ENCODE data around the gene PRR23E.

PRR23E gene

GRCh38 chr3:127167315-127168043 is 25.5 kb upstream of the PRR23E start:
- Histone ChIP-seq H3K9ac (ENCODE audit: low read depth, low read length) (no peak overlapping the region), H3K9me3 (ENCODE audit: control insufficient read depth, insufficient read depth, low read length) (no peaks in the 10 kb centered on the region), H3K36me3 (ENCODE audit: control insufficient read depth, insufficient read depth, low read length) (peaks cover 2% of the 10 kb centered on the region), H3K4me1 (ENCODE audit: control insufficient read depth, insufficient read depth, low read length) (no peaks in the 10 kb centered on the region), H3K4me3 (ENCODE audit: low read depth, low read length) (no peak overlapping the region), H3K27me3 (ENCODE audit: control insufficient read depth, insufficient read depth, low read length) (no peaks in the 10 kb centered on the region)

GRCh38 chr3:127168271-127168670 is 24.7 kb upstream of the PRR23E start:
- Histone ChIP-seq H3K27me3 (ENCODE audit: control insufficient read depth, insufficient read depth, low read length) (no peaks in the 10 kb centered on the region), H3K4me3 (ENCODE audit: low read depth, low read length) (no peak overlapping the region)

GRCh38 chr3:127170814-127171213 is 22.1 kb upstream of the PRR23E start:
- Histone ChIP-seq H3K9me3 (ENCODE audit: control insufficient read depth, insufficient read depth, low read length) (no peaks in the 10 kb centered on the region), H3K4me1 (ENCODE audit: control insufficient read depth, insufficient read depth, low read length) (peaks cover 2% of the 10 kb centered on the region), H3K4me3 (ENCODE audit: low read depth, low read length) (no peak overlapping the region), H3K36me3 (ENCODE audit: control insufficient read depth, insufficient read depth, low read length) (peaks cover 2% of the 10 kb centered on the region), H3K27me3 (ENCODE audit: control insufficient read depth, insufficient read depth, low read length) (no peaks in the 10 kb centered on the region), H3K9ac (ENCODE audit: low read depth, low read length) (no peak overlapping the region)

More at GRCh38 chr3:127168271-127168670, 24.7 kb upstream of the PRR23E start:
- Histone ChIP-seq H3K4me1 (ENCODE audit: control insufficient read depth, insufficient read depth, low read length) (peaks cover 2% of the 10 kb centered on the region), H3K36me3 (ENCODE audit: control insufficient read depth, insufficient read depth, low read length) (peaks cover 2% of the 10 kb centered on the region), H3K9ac (ENCODE audit: low read depth, low read length) (no peak overlapping the region), H3K9me3 (ENCODE audit: control insufficient read depth, insufficient read depth, low read length) (no peaks in the 10 kb centered on the region)

- Histone ChIP-seq H3K27me3 (ENCODE audit: control insufficient read depth, insufficient read depth, low read length) (no peaks in the 10 kb centered on the region), H3K4me1 (ENCODE audit: control insufficient read depth, insufficient read depth, low read length) (peaks cover 2% of the 10 kb centered on the region), H3K9ac (ENCODE audit: low read depth, low read length) (no peak overlapping the region), H3K9me3 (ENCODE audit: control insufficient read depth, insufficient read depth, low read length) (no peaks in the 10 kb centered on the region), H3K36me3 (ENCODE audit: control insufficient read depth, insufficient read depth, low read length) (no peaks in the 10 kb centered on the region), H3K4me3 (ENCODE audit: low read depth, low read length) (no peak overlapping the region)
Measured at GRCh38 chr3:127171320-127171719, 21.6 kb upstream of the PRR23E start.

GRCh38 chr3:127171721-127172120 is 21.2 kb upstream of the PRR23E start:
- Histone ChIP-seq H3K27me3 (ENCODE audit: control insufficient read depth, insufficient read depth, low read length) (no peaks in the 10 kb centered on the region), H3K36me3 (ENCODE audit: control insufficient read depth, insufficient read depth, low read length) (no peaks in the 10 kb centered on the region), H3K9ac (ENCODE audit: low read depth, low read length) (no peak overlapping the region), H3K4me3 (ENCODE audit: low read depth, low read length) (no peak overlapping the region), H3K9me3 (ENCODE audit: control insufficient read depth, insufficient read depth, low read length) (no peaks in the 10 kb centered on the region), H3K4me1 (ENCODE audit: control insufficient read depth, insufficient read depth, low read length) (peaks cover 2% of the 10 kb centered on the region)

GRCh38 chr3:127172211-127172610 is 20.7 kb upstream of the PRR23E start:
- Histone ChIP-seq H3K9me3 (ENCODE audit: control insufficient read depth, insufficient read depth, low read length) (no peaks in the 10 kb centered on the region), H3K4me3 (ENCODE audit: low read depth, low read length) (no peak overlapping the region), H3K4me1 (ENCODE audit: control insufficient read depth, insufficient read depth, low read length) (peaks cover 2% of the 10 kb centered on the region), H3K9ac (ENCODE audit: low read depth, low read length) (no peak overlapping the region), H3K27me3 (ENCODE audit: control insufficient read depth, insufficient read depth, low read length) (no peaks in the 10 kb centered on the region), H3K36me3 (ENCODE audit: control insufficient read depth, insufficient read depth, low read length) (no peaks in the 10 kb centered on the region)

GRCh38 chr3:127172781-127173515 is 20.0 kb upstream of the PRR23E start:
- no peaks in the 10 kb centered on the region for H3K9me3 ChIP-seq (ENCODE audit: control insufficient read depth, insufficient read depth, low read length)
- H3K27me3 ChIP-seq (ENCODE audit: control insufficient read depth, insufficient read depth, low read length): no peaks in the 10 kb centered on the region
- H3K36me3 ChIP-seq (ENCODE audit: control insufficient read depth, insufficient read depth, low read length): no peaks in the 10 kb centered on the region
- no peak overlapping the region for H3K4me3 ChIP-seq (ENCODE audit: low read depth, low read length)
- H3K4me1 ChIP-seq (ENCODE audit: control insufficient read depth, insufficient read depth, low read length): peaks cover 2% of the 10 kb centered on the region
- no peak overlapping the region for H3K9ac ChIP-seq (ENCODE audit: low read depth, low read length)

GRCh38 chr3:127173516-127174166 is 19.3 kb upstream of the PRR23E start:
- no peaks in the 10 kb centered on the region for H3K9me3 ChIP-seq (ENCODE audit: control insufficient read depth, insufficient read depth, low read length)
- no peaks in the 10 kb centered on the region for H3K27me3 ChIP-seq (ENCODE audit: control insufficient read depth, insufficient read depth, low read length)
- H3K4me1 ChIP-seq (ENCODE audit: control insufficient read depth, insufficient read depth, low read length): peaks cover 2% of the 10 kb centered on the region
- H3K9ac ChIP-seq (ENCODE audit: low read depth, low read length): no peak overlapping the region
- H3K4me3 ChIP-seq (ENCODE audit: low read depth, low read length): no peak overlapping the region
- H3K36me3 ChIP-seq (ENCODE audit: control insufficient read depth, insufficient read depth, low read length): no peaks in the 10 kb centered on the region

- no peaks in the 10 kb centered on the region for H3K9me3 ChIP-seq (ENCODE audit: control insufficient read depth, insufficient read depth, low read length)
- H3K36me3 ChIP-seq (ENCODE audit: control insufficient read depth, insufficient read depth, low read length): no peaks in the 10 kb centered on the region
- no peak overlapping the region for H3K4me3 ChIP-seq (ENCODE audit: low read depth, low read length)
- peaks cover 2% of the 10 kb centered on the region for H3K4me1 ChIP-seq (ENCODE audit: control insufficient read depth, insufficient read depth, low read length)
- no peak overlapping the region for H3K9ac ChIP-seq (ENCODE audit: low read depth, low read length)
- no peaks in the 10 kb centered on the region for H3K27me3 ChIP-seq (ENCODE audit: control insufficient read depth, insufficient read depth, low read length)
Measured at GRCh38 chr3:127174284-127174683, 18.6 kb upstream of the PRR23E start.

GRCh38 chr3:127174715-127175140 is 18.2 kb upstream of the PRR23E start:
- Histone ChIP-seq H3K36me3 (ENCODE audit: control insufficient read depth, insufficient read depth, low read length) (no peaks in the 10 kb centered on the region), H3K9me3 (ENCODE audit: control insufficient read depth, insufficient read depth, low read length) (no peaks in the 10 kb centered on the region), H3K4me3 (ENCODE audit: low read depth, low read length) (no peak overlapping the region), H3K4me1 (ENCODE audit: control insufficient read depth, insufficient read depth, low read length) (peaks cover 2% of the 10 kb centered on the region), H3K27me3 (ENCODE audit: control insufficient read depth, insufficient read depth, low read length) (no peaks in the 10 kb centered on the region), H3K9ac (ENCODE audit: low read depth, low read length) (no peak overlapping the region)

GRCh38 chr3:127175272-127175671 is 17.7 kb upstream of the PRR23E start:
- H3K4me1 ChIP-seq (ENCODE audit: control insufficient read depth, insufficient read depth, low read length): peaks cover 2% of the 10 kb centered on the region

More at GRCh38 chr3:127175272-127175671, 17.7 kb upstream of the PRR23E start:
- H3K4me3 ChIP-seq (ENCODE audit: low read depth, low read length): no peak overlapping the region
- H3K9me3 ChIP-seq (ENCODE audit: control insufficient read depth, insufficient read depth, low read length): no peaks in the 10 kb centered on the region
- no peak overlapping the region for H3K9ac ChIP-seq (ENCODE audit: low read depth, low read length)
- no peaks in the 10 kb centered on the region for H3K27me3 ChIP-seq (ENCODE audit: control insufficient read depth, insufficient read depth, low read length)
- H3K36me3 ChIP-seq (ENCODE audit: control insufficient read depth, insufficient read depth, low read length): no peaks in the 10 kb centered on the region
